ENCODE measurements around the gene UNC13B. TPM values are rescaled to one million over a fixed set of nuclear protein-coding genes. Genes with fewer than 3 reads are reported as not detected.
A peak's percentile ranks its signal among the peaks of the same experiment; 100 is the strongest.

UNC13B gene
- total and polyA plus RNA-seq, 7 donors = 14.6 to 25.6 (median 20.5) TPM

GRCh38 chr9:35254984-35255857, 93.4 kb downstream of the UNC13B start:
- Histone ChIP-seq H3K9me3 (no peaks in the 10 kb centered on the region), H3K36me3 (no peaks in the 10 kb centered on the region), H3K4me1 (no peaks in the 10 kb centered on the region), H3K4me3 (no peak overlapping the region), H3K27me3 (no peaks in the 10 kb centered on the region), H3K27ac (no peak overlapping the region)
- intact Hi-C loops (cut with DNase I) = loop anchor here (5.0 kb wide), 1 partner anchor 93 kb away; the partner anchor contains the start of gene UNC13B
- no peak for DNase-seq
- TF ChIP-seq POLR2A (IDR thresholded peaks at IDR 0.05) (no peak), POLR2AphosphoS5 (IDR thresholded peaks at IDR 0.05) (no peak), CTCF (IDR thresholded peaks at IDR 0.05) (no peak)
- 50 to 73% methylated on average over 8 of the region's 8 CpGs for WGBS, 2 donors

- no peak for DNase-seq
- Histone ChIP-seq H3K9me3 (no peaks in the 10 kb centered on the region), H3K27ac (no peak overlapping the region), H3K4me3 (no peak overlapping the region), H3K27me3 (no peaks in the 10 kb centered on the region), H3K4me1 (no peaks in the 10 kb centered on the region), H3K36me3 (no peaks in the 10 kb centered on the region)
- TF ChIP-seq POLR2A (IDR thresholded peaks at IDR 0.05) (no peak), POLR2AphosphoS5 (IDR thresholded peaks at IDR 0.05) (no peak)
- WGBS, 2 donors = 37 to 67% methylated on average over 6 of the region's 6 CpGs
- intact Hi-C loops (cut with DNase I) = loop anchor here (5.0 kb wide), 1 partner anchor 96 kb away; the partner anchor contains the start of gene UNC13B
Measured at GRCh38 chr9:35257986-35258659, 96.3 kb downstream of the UNC13B start.

- no peak overlapping the region for H3K27ac ChIP-seq
- H3K4me1 ChIP-seq = no peaks in the 10 kb centered on the region
- TF ChIP-seq POLR2AphosphoS5 (IDR thresholded peaks at IDR 0.05) = no peak
- peak; percentile 59 to 69 (median 64) for TF ChIP-seq CTCF (IDR thresholded peaks at IDR 0.05)
- intact Hi-C loops (cut with DNase I) = loop anchor here (1.0 to 5.0 kb wide), 2 partner anchors 97 to 143 kb away; partner anchors contain the start of gene UNC13B
- no peak overlapping the region for H3K4me3 ChIP-seq
- no peaks in the 10 kb centered on the region for H3K9me3 ChIP-seq
- H3K36me3 ChIP-seq = no peaks in the 10 kb centered on the region
- DNase-seq = peak; percentile 81
- no peaks in the 10 kb centered on the region for H3K27me3 ChIP-seq
- WGBS, 2 donors = 15 to 27% methylated on average over 5 of the region's 5 CpGs
Measured at GRCh38 chr9:35258660-35259474, 97.1 kb downstream of the UNC13B start.

GRCh38 chr9:35260186-35260585, 98.4 kb downstream of the UNC13B start:
- 82 to 85% methylated on average over 1 of the region's 1 CpG for WGBS, 2 donors
- no peak for TF ChIP-seq EP300 (IDR thresholded peaks at IDR 0.05)
- intact Hi-C loops (cut with DNase I) = no loop called here
- Histone ChIP-seq H3K27ac (no peak overlapping the region), H3K4me1 (no peaks in the 10 kb centered on the region), H3K4me3 (no peak overlapping the region), H3K27me3 (no peaks in the 10 kb centered on the region), H3K36me3 (no peaks in the 10 kb centered on the region), H3K9me3 (no peaks in the 10 kb centered on the region)
- DNase-seq = no peak

GRCh38 chr9:35262064-35262463, 100.3 kb downstream of the UNC13B start:
- H3K36me3 ChIP-seq = no peaks in the 10 kb centered on the region
- H3K9me3 ChIP-seq = no peaks in the 10 kb centered on the region
- no peak overlapping the region for H3K27ac ChIP-seq
- no peaks in the 10 kb centered on the region for H3K27me3 ChIP-seq
- no peak for TF ChIP-seq EP300 (IDR thresholded peaks at IDR 0.05)
- no peaks in the 10 kb centered on the region for H3K4me1 ChIP-seq
- no peak overlapping the region for H3K4me3 ChIP-seq
- DNase-seq = no peak
- intact Hi-C loops (cut with DNase I) = no loop called here
- 92 to 98% methylated on average over 2 of the region's 2 CpGs for WGBS, 2 donors

- no peaks in the 10 kb centered on the region for H3K27me3 ChIP-seq
- no peak for TF ChIP-seq EP300 (IDR thresholded peaks at IDR 0.05)
- no peak for TF ChIP-seq CTCF (IDR thresholded peaks at IDR 0.05)
- no peak for TF ChIP-seq POLR2AphosphoS5 (IDR thresholded peaks at IDR 0.05)
- TF ChIP-seq POLR2A (IDR thresholded peaks at IDR 0.05) = no peak
- DNase-seq = no peak
- no peak overlapping the region for H3K27ac ChIP-seq
- intact Hi-C loops (cut with DNase I) = no loop called here
- no peak overlapping the region for H3K4me3 ChIP-seq
- H3K36me3 ChIP-seq = no peaks in the 10 kb centered on the region
- no peaks in the 10 kb centered on the region for H3K4me1 ChIP-seq
- no peaks in the 10 kb centered on the region for H3K9me3 ChIP-seq
Measured at GRCh38 chr9:35267710-35268109, 105.9 kb downstream of the UNC13B start.

Data from sigmoid colon (tissue), 7 donors.